Adrenal gland (tissue), 12 donors: ENCODE results near the gene IL4R. TPM values are rescaled to one million over a fixed set of nuclear protein-coding genes. Genes with fewer than 3 reads are reported as not detected.

Source experiments
- DNase-seq, 7 donors: peaks; one replicate each; pipeline ENCODE4 v3.0.0-alpha.2; 2019 to 2020
- H3K27ac ChIP-seq, 5 donors: fragments of 200-600 bp; sonication (generic) in 4 of 5; 1 replicate in 3 of 5; 2 replicates in 2 of 5; pipeline versions ENCODE4 v1.5.1 to v1.8.0; 2016 to 2020; ENCODE audit warnings: mild to moderate bottlenecking in 1 of 5
- H3K27me3 ChIP-seq: fragments of 200-600 bp; 2 replicates; pipeline ENCODE4 v1.8.0; 2021
- H3K36me3 ChIP-seq, 2 donors: fragments of 200-600 bp; replicated peaks in 1 of 2; 1 replicate in 1 of 2; 2 replicates in 1 of 2; pipeline versions ENCODE4 v1.5.1 to v1.8.0; 2018 to 2022
- H3K4me1 ChIP-seq, 2 donors: fragments of 200-600 bp; replicated peaks in 1 of 2; 1 replicate in 1 of 2; 2 replicates in 1 of 2; pipeline versions ENCODE4 v1.5.1 to v1.8.0; 2018 to 2021
- H3K4me3 ChIP-seq, 4 donors: fragments of 200-600 bp; sonication (generic) in 3 of 4; one replicate each; pipeline ENCODE4 v1.5.1; 2016 to 2018
- H3K9me3 ChIP-seq, 3 donors: fragments of 200-600 bp; sonication (generic) in 1 of 3; replicated peaks in 1 of 3; 1 replicate in 2 of 3; 2 replicates in 1 of 3; pipeline versions ENCODE4 v1.5.1 to v1.8.0; 2016 to 2021
- CTCF ChIP-seq, 6 experiments: fragments of 450-650 bp in 4 of 6; fragments of 200-600 bp in 2 of 6; sonication (generic) in 1 of 6; IDR thresholded peaks; 1 replicate in 5 of 6; 2 replicates in 1 of 6; pipeline versions ENCODE4 v1.5.1 to v1.8.0; 2016 to 2021; ENCODE audit warnings: antibody characterized with exemption in 6 of 6, mild to moderate bottlenecking in 2 of 6, moderate library complexity in 1 of 6
- POLR2A ChIP-seq, 2 donors: fragments of 450-650 bp; IDR thresholded peaks; one replicate each; pipeline ENCODE4 v1.6.1; 2017; ENCODE audit warnings: antibody characterized with exemption in 2 of 2, mild to moderate bottlenecking in 2 of 2, moderate library complexity in 1 of 2
- WGBS, 4 donors: extraction: QIAGEN DNeasy Blood & Tissue Kit in 2 of 4; methylation state at CpG; one replicate each; pipeline versions ENCODE4 v1.1.5 to v1.1.7; 2013 to 2017; 5-methylcytosine and 5-hydroxymethylcytosine counted together
- intact Hi-C, 2 donors: fragments of 100-400 bp; cut with DNase I; formaldehyde crosslinking; loops; one replicate each; pipeline versions ENCODE4 v1.14.1 to v1.15.0; 2022 to 2023
- polyA plus RNA-seq, 3 donors: library from polyadenylated mRNA; stranded (reverse); fragments of 200-250 nt in 2 of 3; fragments of 350-450 nt in 1 of 3; fragmentation: Illumina TruSeq in 1 of 3; extraction: RNeasy Lipid Tissue Mini Kit (QIAGEN cat#74804) in 1 of 3; gene quantifications; one replicate each; pipeline ENCODE4 v1.2.3, GENCODE V29; 2013 to 2014
- total RNA-seq, 9 donors: library from RNA; depleted of rRNA in 4 of 9; stranded (reverse); fragments of >200 nt in 4 of 9; fragments of 120-200 nt in 1 of 9; fragmentation: NEBNext Ultra II Directional in 1 of 9; extraction: Animal tissue kit (Norgen Biotek cat#: 25700) in 1 of 9; gene quantifications; one replicate each; pipeline versions ENCODE4 v1.1.0 to v1.2.4, GENCODE V29; 2013 to 2023
- donor health status: healthy with polysubstance abuse.
- donor health status: Bipolar disorder and iron deficiency.
- donor health status: DM: yes; HTN: yes; CAD: no.
- donor health status: DM: no; HTN: no; CAD: no.
- donor health status: DM: no; HTN: no; CAD: no.
- donor health status: DM: yes; HTN: yes; CAD: no.

Gene IL4R
- total and polyA plus RNA-seq, 12 donors: 3.1 to 142 (median 50.0) TPM

GRCh38 chr16:27275394-27275793, 38.4 kb upstream of the IL4R start:
- H3K27me3 ChIP-seq: no peaks in the 10 kb centered on the region
- no peak overlapping the region for H3K4me3 ChIP-seq
- intact Hi-C loops: no loop called here
- TF ChIP-seq CTCF (IDR thresholded peaks at IDR 0.05) (no peak), POLR2A (IDR thresholded peaks at IDR 0.05) (no peak)
- no peaks in the 10 kb centered on the region for H3K9me3 ChIP-seq
- no peak overlapping the region for H3K27ac ChIP-seq
- no peaks in the 10 kb centered on the region for H3K36me3 ChIP-seq
- 69 to 95% (median 83%) methylated on average over 1 of the region's 1 CpG for WGBS, 4 donors
- no peak for DNase-seq
- H3K4me1 ChIP-seq: no peaks in the 10 kb centered on the region

GRCh38 chr16:27281243-27281642, 32.5 kb upstream of the IL4R start:
- no peak for DNase-seq
- no peaks in the 10 kb centered on the region for H3K36me3 ChIP-seq
- intact Hi-C loops: no loop called here

GRCh38 chr16:27284865-27285675, 28.7 kb upstream of the IL4R start:
- H3K4me1 ChIP-seq: peaks cover 0 to 4% of the 10 kb centered on the region in 2 donors
- 82 to 92% (median 88%) methylated on average over 7 of the region's 7 CpGs for WGBS, 4 donors
- peak in 1 of 7 donors; percentile 5 for DNase-seq
- H3K36me3 ChIP-seq: no peaks in the 10 kb centered on the region
- intact Hi-C loops: no loop called here
- no peak overlapping the region for H3K27ac ChIP-seq
- H3K27me3 ChIP-seq: no peaks in the 10 kb centered on the region
- no peak for TF ChIP-seq CTCF (IDR thresholded peaks at IDR 0.05)
- no peak for TF ChIP-seq POLR2A (IDR thresholded peaks at IDR 0.05)
- no peaks in the 10 kb centered on the region for H3K9me3 ChIP-seq
- H3K4me3 ChIP-seq: no peak overlapping the region

More at GRCh38 chr16:27281243-27281642, 32.5 kb upstream of the IL4R start:
- no peak for TF ChIP-seq POLR2A (IDR thresholded peaks at IDR 0.05)
- no peak for TF ChIP-seq CTCF (IDR thresholded peaks at IDR 0.05)
- H3K27ac ChIP-seq: no peak overlapping the region
- H3K4me3 ChIP-seq: no peak overlapping the region
- H3K4me1 ChIP-seq: peaks cover 0 to 2% of the 10 kb centered on the region in 2 donors
- H3K9me3 ChIP-seq: no peaks in the 10 kb centered on the region
- WGBS, 4 donors: 68 to 77% (median 70%) methylated on average over 7 of the region's 7 CpGs
- H3K27me3 ChIP-seq: no peaks in the 10 kb centered on the region

- WGBS, 4 donors: 62 to 77% (median 68%) methylated on average over 5 to 6 of the region's 6 CpGs
- Histone ChIP-seq H3K27me3 (no peaks in the 10 kb centered on the region), H3K27ac (peak overlapping the region in 2 of 5 donors; percentile 15 to 75), H3K4me3 (no peak overlapping the region), H3K9me3 (no peaks in the 10 kb centered on the region), H3K36me3 (no peaks in the 10 kb centered on the region), H3K4me1 (peaks cover 0 to 4% of the 10 kb centered on the region in 2 donors)
- TF ChIP-seq POLR2A (IDR thresholded peaks at IDR 0.05): no peak
- no peak for TF ChIP-seq CTCF (IDR thresholded peaks at IDR 0.05)
- peak in 3 of 7 donors; percentile 16 to 30 (median 22) for DNase-seq
- intact Hi-C loops: no loop called here
These were observed 28.0 kb upstream of the IL4R start for GRCh38 chr16:27285676-27286196.
